ENCODE data around the gene ST6GALNAC6.

- no peak for TF ChIP-seq CTCF (IDR thresholded peaks at IDR 0.05)
- no peak for TF ChIP-seq EZH2 (IDR thresholded peaks at IDR 0.05; ENCODE audit: borderline replicate concordance, insufficient read depth, low read depth, low read length, poor library complexity, severe bottlenecking)
Measured at GRCh38 chr9:127854184-127854806, 45.1 kb downstream of the ST6GALNAC6 start, which contains the start of gene ENG.

Data from B cell (primary cell).